IPS-18a (cell line): ENCODE data around the gene NYAP1.
A peak's percentile ranks its signal among the peaks of the same experiment; 100 is the strongest.
"Not testable (repeated sequence)": the region's sequence is repeated elsewhere in the genome, so short reads cannot be mapped to it uniquely, and the experiment has no call there.

ENCODE experiments used
- H3K27ac ChIP-seq: one replicate; pipeline ENCODE4 v1.5.1; 2013; ENCODE audit warnings: low read length
- H3K27me3 ChIP-seq: one replicate; pipeline ENCODE4 v1.6.1; 2013; ENCODE audit warnings: mild to moderate bottlenecking, low read length; ENCODE audit not compliant: control insufficient read depth, insufficient read depth
- H3K36me3 ChIP-seq: one replicate; pipeline ENCODE4 v1.6.1; 2013; ENCODE audit warnings: low read depth, low read length; ENCODE audit not compliant: control insufficient read depth
- H3K4me1 ChIP-seq: one replicate; pipeline ENCODE4 v1.6.1; 2013; ENCODE audit warnings: low read depth, low read length; ENCODE audit not compliant: control insufficient read depth
- H3K4me3 ChIP-seq: one replicate; pipeline ENCODE4 v1.5.1; 2013; ENCODE audit warnings: low read length
- H3K9ac ChIP-seq: one replicate; pipeline ENCODE4 v1.6.1; 2013; ENCODE audit warnings: mild to moderate bottlenecking, low read length, moderate library complexity
- H3K9me3 ChIP-seq: one replicate; pipeline ENCODE4 v1.6.1; 2013; ENCODE audit warnings: low read depth, low read length; ENCODE audit not compliant: control insufficient read depth

The NYAP1 gene

DNA sequence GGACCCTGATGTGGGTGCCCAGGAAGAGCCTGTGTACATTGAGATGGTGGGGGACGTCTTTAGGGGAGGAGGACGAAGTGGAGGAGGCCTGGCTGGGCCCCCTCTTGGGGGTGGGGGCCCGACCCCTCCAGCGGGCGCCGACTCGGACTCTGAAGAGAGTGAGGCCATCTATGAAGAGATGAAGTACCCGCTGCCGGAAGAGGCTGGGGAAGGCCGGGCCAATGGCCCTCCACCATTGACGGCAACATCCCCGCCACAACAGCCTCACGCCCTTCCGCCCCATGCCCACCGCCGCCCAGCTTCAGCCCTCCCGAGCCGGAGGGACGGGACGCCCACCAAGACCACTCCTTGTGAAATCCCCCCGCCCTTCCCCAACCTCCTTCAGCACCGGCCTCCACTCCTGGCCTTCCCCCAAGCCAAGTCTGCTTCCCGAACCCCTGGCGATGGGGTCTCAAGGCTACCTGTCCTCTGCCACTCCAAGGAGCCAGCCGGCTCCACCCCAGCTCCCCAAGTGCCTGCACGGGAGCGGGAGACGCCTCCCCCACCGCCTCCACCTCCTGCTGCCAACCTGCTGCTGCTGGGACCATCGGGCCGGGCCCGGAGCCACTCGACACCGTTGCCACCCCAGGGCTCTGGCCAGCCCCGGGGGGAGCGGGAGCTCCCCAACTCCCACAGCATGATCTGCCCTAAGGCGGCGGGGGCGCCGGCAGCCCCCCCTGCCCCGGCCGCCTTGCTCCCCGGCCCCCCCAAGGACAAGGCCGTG is 4.8 kb downstream of the NYAP1 start:
- Histone ChIP-seq H3K27me3 (peaks cover 11% of the 10 kb centered on the region), H3K27ac (no peak overlapping the region), H3K4me3 (no peak overlapping the region), H3K9me3 (no peaks in the 10 kb centered on the region), H3K36me3 (no peaks in the 10 kb centered on the region), H3K9ac (no peak overlapping the region), H3K4me1 (peaks cover 21% of the 10 kb centered on the region)

- H3K27ac ChIP-seq = no peak overlapping the region
- peaks cover 19% of the 10 kb centered on the region for H3K4me1 ChIP-seq
- no peaks in the 10 kb centered on the region for H3K9me3 ChIP-seq
- no peaks in the 10 kb centered on the region for H3K36me3 ChIP-seq
- H3K4me3 ChIP-seq = no peak overlapping the region
- H3K9ac ChIP-seq = no peak overlapping the region
- H3K27me3 ChIP-seq = peaks cover 11% of the 10 kb centered on the region
Observed at GRCh38 chr7:100489121-100489520, 5.4 kb downstream of the NYAP1 start.

- Histone ChIP-seq H3K27ac (no peak overlapping the region), H3K9ac (no peak overlapping the region), H3K36me3 (no peaks in the 10 kb centered on the region), H3K4me1 (peaks cover 12% of the 10 kb centered on the region), H3K4me3 (no peak overlapping the region), H3K27me3 (peaks cover 11% of the 10 kb centered on the region), H3K9me3 (no peaks in the 10 kb centered on the region)
Observed at GRCh38 chr7:100489824-100490223, 6.1 kb downstream of the NYAP1 start.

- peaks cover 10% of the 10 kb centered on the region for H3K4me1 ChIP-seq
- H3K9ac ChIP-seq = no peak overlapping the region
- no peak overlapping the region for H3K4me3 ChIP-seq
- H3K9me3 ChIP-seq = no peaks in the 10 kb centered on the region
- no peaks in the 10 kb centered on the region for H3K36me3 ChIP-seq
- H3K27ac ChIP-seq = no peak overlapping the region
- peaks cover 11% of the 10 kb centered on the region for H3K27me3 ChIP-seq
Observed at GRCh38 chr7:100490483-100491191, 6.9 kb downstream of the NYAP1 start.

DNA sequence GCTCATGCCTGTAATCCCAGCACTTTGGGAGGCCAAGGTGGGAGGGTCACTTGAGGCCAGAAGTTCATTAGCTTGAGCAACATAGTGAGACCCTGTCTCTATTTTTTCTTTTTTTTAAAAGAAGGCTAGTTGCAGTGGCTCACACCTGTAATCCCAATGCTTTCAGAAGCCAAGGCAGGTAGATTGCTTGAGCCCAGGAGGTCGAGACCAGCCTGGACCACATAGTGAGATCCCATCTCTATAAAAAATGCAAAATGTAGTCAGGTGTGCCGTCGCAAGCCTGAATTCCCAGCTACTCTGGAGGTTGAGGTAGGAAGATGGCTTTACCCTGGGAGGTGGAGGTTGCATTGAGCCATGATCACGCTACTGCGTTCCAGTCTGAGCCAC is 7.5 kb downstream of the NYAP1 start:
- H3K4me1 ChIP-seq = peaks cover 10% of the 10 kb centered on the region

DNA sequence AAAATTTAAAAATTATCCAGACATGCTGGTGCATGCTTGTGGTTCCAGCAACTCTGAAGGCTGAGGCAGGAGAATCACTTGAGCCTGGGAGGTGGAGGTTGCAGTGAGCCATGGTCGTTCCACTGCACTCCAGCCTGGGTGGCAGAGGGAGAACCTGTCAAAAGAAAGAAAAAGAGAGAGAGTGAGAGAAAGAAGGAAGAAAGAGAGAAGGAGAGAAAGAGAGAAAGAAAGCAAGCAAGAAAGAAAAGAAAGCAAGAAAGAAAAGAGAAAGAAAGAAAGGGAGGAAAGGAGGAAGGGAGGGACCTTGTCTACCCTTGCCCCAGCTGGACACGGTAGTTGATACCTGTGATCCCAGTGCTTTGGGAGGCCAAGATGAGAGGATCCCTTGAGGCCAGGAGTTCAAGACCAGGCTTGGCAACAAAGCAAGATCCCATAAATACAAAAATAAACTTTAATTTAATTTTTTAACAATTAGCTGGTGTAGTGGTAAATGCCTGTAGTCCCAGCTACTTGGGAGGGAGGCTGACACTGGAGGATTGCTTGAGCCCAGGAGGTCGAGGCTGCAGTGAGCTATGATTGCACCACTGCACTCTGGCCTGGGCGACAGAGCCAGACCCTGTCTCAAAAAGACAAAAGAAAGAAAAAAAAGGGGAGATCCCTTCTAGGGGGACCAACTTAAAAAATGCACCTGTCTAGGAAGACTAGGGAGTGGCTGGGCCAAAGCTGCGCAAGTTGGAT is 9.2 kb downstream of the NYAP1 start:
- Histone ChIP-seq H3K9ac (no peak overlapping the region), H3K27me3 (peaks cover 11% of the 10 kb centered on the region), H3K4me1 (peaks cover 7% of the 10 kb centered on the region), H3K4me3 (peak overlapping the region; percentile 55), H3K9me3 (no peaks in the 10 kb centered on the region), H3K27ac (no peak overlapping the region), H3K36me3 (no peaks in the 10 kb centered on the region)

More for the DNA sequence above, 7.5 kb downstream of the NYAP1 start:
- Histone ChIP-seq H3K27me3 (peaks cover 11% of the 10 kb centered on the region), H3K27ac (no peak overlapping the region), H3K36me3 (no peaks in the 10 kb centered on the region), H3K4me3 (no peak overlapping the region), H3K9ac (no peak overlapping the region), H3K9me3 (no peaks in the 10 kb centered on the region)

DNA sequence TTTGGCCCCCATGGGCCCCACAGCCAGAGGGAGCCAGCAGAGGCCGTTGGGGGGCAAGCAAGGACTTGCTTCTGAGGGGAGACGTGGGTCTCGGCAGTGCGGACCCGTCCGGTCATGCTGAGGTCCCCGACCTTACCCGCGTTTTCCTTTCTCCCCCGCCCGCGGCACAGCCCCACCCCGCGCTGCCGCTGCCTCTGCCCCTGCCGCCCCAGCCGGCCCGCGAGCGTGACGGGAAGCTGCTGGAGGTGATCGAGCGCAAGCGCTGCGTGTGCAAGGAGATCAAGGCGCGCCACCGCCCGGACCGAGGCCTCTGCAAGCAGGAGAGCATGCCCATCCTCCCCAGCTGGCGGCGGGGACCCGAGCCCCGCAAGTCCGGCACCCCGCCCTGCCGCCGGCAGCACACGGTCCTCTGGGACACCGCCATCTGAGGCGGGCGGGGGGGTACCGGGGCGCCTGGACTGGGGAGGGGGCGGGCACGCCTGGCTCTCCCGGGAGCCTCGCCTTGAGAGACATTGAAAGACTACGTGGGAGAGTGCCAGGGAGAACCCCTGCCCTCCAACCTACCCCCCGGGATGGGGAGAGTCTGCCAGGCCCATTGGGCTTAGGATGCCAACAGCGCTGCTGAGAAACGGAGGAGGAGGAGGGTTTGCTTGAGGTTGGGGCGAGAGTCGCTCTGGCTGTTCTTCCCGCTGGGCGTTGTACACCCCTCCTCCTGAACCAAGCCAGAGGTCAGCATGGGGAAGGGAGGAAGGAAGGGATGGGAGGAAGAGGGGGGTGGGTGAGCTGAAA is 9.9 kb downstream of the NYAP1 start:
- Histone ChIP-seq H3K27me3 (peaks cover 11% of the 10 kb centered on the region), H3K36me3 (no peaks in the 10 kb centered on the region), H3K27ac (no peak overlapping the region), H3K9ac (no peak overlapping the region), H3K4me3 (peak overlapping the region; percentile 55), H3K9me3 (no peaks in the 10 kb centered on the region), H3K4me1 (peaks cover 7% of the 10 kb centered on the region)

GRCh38 chr7:100496509-100496908 is 12.8 kb downstream of the NYAP1 start:
- H3K4me1 ChIP-seq = no peaks in the 10 kb centered on the region
- H3K27me3 ChIP-seq = peaks cover 11% of the 10 kb centered on the region
- no peak overlapping the region for H3K4me3 ChIP-seq
- H3K27ac ChIP-seq = no peak overlapping the region
- no peaks in the 10 kb centered on the region for H3K9me3 ChIP-seq
- H3K9ac ChIP-seq = no peak overlapping the region
- no peaks in the 10 kb centered on the region for H3K36me3 ChIP-seq

- not testable (repeated sequence) for H3K4me3 ChIP-seq, H3K4me1 ChIP-seq, H3K36me3 ChIP-seq, H3K9ac ChIP-seq, H3K27me3 ChIP-seq, H3K27ac ChIP-seq, H3K9me3 ChIP-seq
Observed at GRCh38 chr7:100500743-100501142, 17.0 kb downstream of the NYAP1 start.

DNA sequence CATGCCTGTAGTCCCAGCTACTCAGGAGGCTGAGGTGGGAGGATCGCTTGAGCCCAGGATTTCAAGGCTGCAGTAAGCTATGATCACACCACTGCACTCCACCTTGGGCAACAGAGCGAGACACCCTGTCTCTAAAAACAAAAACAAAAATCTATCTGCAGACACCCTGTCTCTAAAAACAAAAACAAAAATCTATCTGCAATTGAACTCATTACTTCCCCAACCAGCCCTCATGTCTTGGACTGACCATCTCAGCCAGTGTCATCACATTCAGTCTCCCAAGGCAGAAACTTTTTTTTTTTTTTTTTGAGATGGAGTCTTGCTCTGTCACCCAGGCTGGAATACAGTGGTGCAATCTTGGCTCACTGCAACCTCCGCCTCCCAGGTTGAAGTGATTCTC is 20.3 kb downstream of the NYAP1 start:
- H3K4me3 ChIP-seq, H3K36me3 ChIP-seq, H3K27me3 ChIP-seq, H3K4me1 ChIP-seq, H3K9me3 ChIP-seq, H3K27ac ChIP-seq, H3K9ac ChIP-seq: not testable (repeated sequence)
